Stimulated activated naive B cell treated with anti-CD40 and anti-IgM and Interleukin-4, amounts not matched to agents 10 μg/mL and 1 μg/mL and 100 μg/mL, for 72 hours (primary cell): Measurements from ENCODE around the gene GPATCH4.
"Not testable (repeated sequence)": the region's sequence is repeated elsewhere in the genome, so short reads cannot be mapped to it uniquely, and the experiment has no call there.

Source experiments
- ATAC-seq, 2 donors: fragments of 150-1000 bp; cut with Tn5 transposase; replicated peaks; 2 replicates each; pipeline ENCODE4 v1.10.0; 2021; ENCODE audit warnings: moderate library complexity in 1 of 2
- DNase-seq: peaks from one replicate; pipeline ENCODE4 v3.0.0; 2021
- H3K27ac Mint-ChIP-seq: one replicate; pipeline ENCODE4 v1.8.0; 2022; ENCODE audit warnings: mild to moderate bottlenecking, mixed read lengths
- H3K27me3 Mint-ChIP-seq, 2 donors: one replicate each; pipeline ENCODE4 v1.8.0; 2022; ENCODE audit warnings: mixed read lengths in 2 of 2
- H3K36me3 Mint-ChIP-seq, 2 donors: one replicate each; pipeline ENCODE4 v1.8.0; 2022; ENCODE audit warnings: mixed read lengths in 2 of 2, mild to moderate bottlenecking in 1 of 2
- H3K4me1 Mint-ChIP-seq, 2 donors: one replicate each; pipeline ENCODE4 v1.8.0; 2022; ENCODE audit warnings: mixed read lengths in 2 of 2, mild to moderate bottlenecking in 1 of 2
- H3K4me3 Mint-ChIP-seq, 2 donors: one replicate each; pipeline ENCODE4 v1.8.0; 2022; ENCODE audit warnings: mild to moderate bottlenecking in 2 of 2, mixed read lengths in 2 of 2, moderate library complexity in 1 of 2
- H3K9me3 Mint-ChIP-seq, 2 donors: one replicate each; pipeline ENCODE4 v1.8.0; 2022; ENCODE audit warnings: mixed read lengths in 2 of 2, mild to moderate bottlenecking in 1 of 2

The GPATCH4 gene

GRCh38 chr1:156565519-156565918, 35.8 kb downstream of the GPATCH4 start:
- DNase-seq (no peak), ATAC-seq (no peak)
- H3K27me3 Mint-ChIP-seq = peaks cover 0 to under 1% of the 10 kb centered on the region in 2 donors
- no peaks in the 10 kb centered on the region for H3K4me1 Mint-ChIP-seq
- no peaks in the 10 kb centered on the region for H3K36me3 Mint-ChIP-seq
- H3K9me3 Mint-ChIP-seq = no peaks in the 10 kb centered on the region
- no peak overlapping the region for H3K27ac Mint-ChIP-seq
- H3K4me3 Mint-ChIP-seq = no peak overlapping the region

GRCh38 chr1:156560585-156561163, 40.6 kb downstream of the GPATCH4 start:
- no peak for DNase-seq
- H3K4me1 Mint-ChIP-seq = peaks cover 4 to 14% of the 10 kb centered on the region in 2 donors

GRCh38 chr1:156559797-156560385, 41.4 kb downstream of the GPATCH4 start:
- Mint-ChIP-seq H3K27ac (no peak overlapping the region), H3K27me3 (no peaks in the 10 kb centered on the region), H3K4me3 (no peak overlapping the region), H3K4me1 (peaks cover 7 to 20% of the 10 kb centered on the region in 2 donors), H3K36me3 (no peaks in the 10 kb centered on the region), H3K9me3 (no peaks in the 10 kb centered on the region)
- DNase-seq (no peak), ATAC-seq (no peak)

More at GRCh38 chr1:156560585-156561163, 40.6 kb downstream of the GPATCH4 start:
- H3K27me3 Mint-ChIP-seq = no peaks in the 10 kb centered on the region
- no peak overlapping the region for H3K27ac Mint-ChIP-seq
- no peaks in the 10 kb centered on the region for H3K9me3 Mint-ChIP-seq
- ATAC-seq = no peak
- no peak overlapping the region for H3K4me3 Mint-ChIP-seq
- no peaks in the 10 kb centered on the region for H3K36me3 Mint-ChIP-seq

DNA sequence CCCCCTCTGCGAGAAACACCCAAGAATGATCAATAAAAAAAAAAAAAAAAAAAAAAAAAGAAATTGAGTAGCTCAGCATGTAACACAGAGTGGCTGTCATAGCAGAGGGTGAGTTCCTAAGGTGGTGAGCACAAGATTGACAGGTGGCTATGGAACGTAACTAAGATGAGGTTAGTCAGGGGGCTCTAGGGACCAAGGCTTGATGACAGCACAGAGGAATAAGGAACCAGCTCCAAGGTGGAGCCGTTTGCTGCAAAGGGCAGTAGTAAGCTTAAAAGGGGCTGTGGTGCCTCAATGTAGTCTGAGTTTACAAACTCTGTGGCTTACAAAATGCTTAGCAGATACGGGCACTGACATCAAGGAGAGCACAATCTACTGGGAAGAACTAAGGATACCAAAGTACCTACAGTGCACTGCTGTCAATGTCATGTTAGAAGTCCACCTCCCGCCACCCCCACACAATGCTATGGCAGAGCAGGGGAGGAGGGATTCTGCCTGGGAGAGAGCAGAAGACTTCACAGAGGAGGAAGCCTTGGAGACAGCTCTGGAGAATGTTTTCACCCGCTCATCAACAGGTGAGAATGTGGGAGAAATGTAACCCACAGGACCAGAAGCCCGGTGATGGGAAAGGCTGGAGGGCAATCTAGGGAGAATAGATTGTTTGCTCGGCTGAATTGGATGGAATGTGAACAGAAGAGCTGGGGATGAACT, 42.0 kb downstream of the GPATCH4 start:
- H3K27ac Mint-ChIP-seq = no peak overlapping the region
- H3K4me3 Mint-ChIP-seq = no peak overlapping the region
- no peak for DNase-seq
- no peaks in the 10 kb centered on the region for H3K36me3 Mint-ChIP-seq
- H3K27me3 Mint-ChIP-seq = no peaks in the 10 kb centered on the region
- ATAC-seq = peak; percentile 91 to 98
- H3K4me1 Mint-ChIP-seq = peaks cover 10 to 27% of the 10 kb centered on the region in 2 donors
- no peaks in the 10 kb centered on the region for H3K9me3 Mint-ChIP-seq

GRCh38 chr1:156556354-156556753, 44.9 kb downstream of the GPATCH4 start:
- Mint-ChIP-seq H3K4me3 (no peak overlapping the region), H3K4me1 (peaks cover 33 to 56% of the 10 kb centered on the region in 2 donors), H3K27me3 (no peaks in the 10 kb centered on the region), H3K36me3 (no peaks in the 10 kb centered on the region), H3K9me3 (no peaks in the 10 kb centered on the region), H3K27ac (no peak overlapping the region)
- ATAC-seq (no peak), DNase-seq (no peak)

- peaks cover 38 to 62% of the 10 kb centered on the region in 2 donors for H3K4me1 Mint-ChIP-seq
- no peaks in the 10 kb centered on the region for H3K36me3 Mint-ChIP-seq
- no peaks in the 10 kb centered on the region for H3K27me3 Mint-ChIP-seq
- H3K9me3 Mint-ChIP-seq = no peaks in the 10 kb centered on the region
- peak overlapping the region; percentile 62 for H3K27ac Mint-ChIP-seq
- DNase-seq (no peak), ATAC-seq (no peak)
- H3K4me3 Mint-ChIP-seq = no peak overlapping the region
Measured at GRCh38 chr1:156555715-156556114, 45.6 kb downstream of the GPATCH4 start.

GRCh38 chr1:156554971-156555370, 46.3 kb downstream of the GPATCH4 start:
- no peaks in the 10 kb centered on the region for H3K27me3 Mint-ChIP-seq
- DNase-seq (no peak), ATAC-seq (peak in 1 of 2 donors; percentile 53)
- H3K4me3 Mint-ChIP-seq = no peak overlapping the region
- peaks cover 41 to 67% of the 10 kb centered on the region in 2 donors for H3K4me1 Mint-ChIP-seq
- H3K9me3 Mint-ChIP-seq = no peaks in the 10 kb centered on the region
- no peaks in the 10 kb centered on the region for H3K36me3 Mint-ChIP-seq
- no peak overlapping the region for H3K27ac Mint-ChIP-seq

- peaks cover 37 to 58% of the 10 kb centered on the region in 2 donors for H3K4me1 Mint-ChIP-seq
- H3K4me3 Mint-ChIP-seq = no peak overlapping the region
Measured at GRCh38 chr1:156553860-156554485, 47.3 kb downstream of the GPATCH4 start.

DNA sequence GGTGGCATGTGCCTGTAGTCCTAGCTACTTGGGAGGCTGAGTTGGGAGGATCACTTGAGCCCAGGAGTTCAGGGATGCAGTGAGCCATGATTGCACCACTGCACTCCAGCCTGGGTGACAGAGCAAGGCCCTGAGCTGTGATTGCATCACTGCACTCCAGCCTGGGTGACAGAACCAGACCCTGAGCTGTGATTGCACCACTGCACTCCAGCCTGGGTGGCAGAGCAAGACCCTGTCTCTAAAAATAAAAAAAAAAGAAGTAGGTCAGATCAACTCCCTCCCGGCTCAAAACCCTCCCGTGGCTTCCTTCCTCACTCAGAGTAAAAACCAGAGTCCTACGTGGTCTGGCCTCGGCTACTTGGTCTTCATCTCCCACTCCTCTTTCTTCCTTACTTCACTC, 48.3 kb downstream of the GPATCH4 start:
- Mint-ChIP-seq H3K27ac (peak overlapping the region; percentile 14), H3K4me1 (peaks cover 37 to 58% of the 10 kb centered on the region in 2 donors), H3K4me3 (peak overlapping the region; percentile 1 to 19)
- not testable (repeated sequence) for H3K36me3 Mint-ChIP-seq, H3K27me3 Mint-ChIP-seq, H3K9me3 Mint-ChIP-seq
- ATAC-seq (peak; percentile 59 to 60), DNase-seq (peak; percentile 11)

More at GRCh38 chr1:156553860-156554485, 47.3 kb downstream of the GPATCH4 start:
- H3K27ac Mint-ChIP-seq = peak overlapping the region; percentile 65
- H3K36me3 Mint-ChIP-seq = no peaks in the 10 kb centered on the region
- DNase-seq = no peak
- ATAC-seq = no peak
- no peaks in the 10 kb centered on the region for H3K9me3 Mint-ChIP-seq
- H3K27me3 Mint-ChIP-seq = no peaks in the 10 kb centered on the region

GRCh38 chr1:156552518-156552917, 48.8 kb downstream of the GPATCH4 start:
- Mint-ChIP-seq H3K27me3 (no peaks in the 10 kb centered on the region), H3K4me1 (peaks cover 37 to 58% of the 10 kb centered on the region in 2 donors), H3K4me3 (peak overlapping the region in 1 of 2 donors; percentile 2), H3K36me3 (no peaks in the 10 kb centered on the region), H3K9me3 (no peaks in the 10 kb centered on the region), H3K27ac (no peak overlapping the region)
- no peak for DNase-seq
- no peak for ATAC-seq

DNA sequence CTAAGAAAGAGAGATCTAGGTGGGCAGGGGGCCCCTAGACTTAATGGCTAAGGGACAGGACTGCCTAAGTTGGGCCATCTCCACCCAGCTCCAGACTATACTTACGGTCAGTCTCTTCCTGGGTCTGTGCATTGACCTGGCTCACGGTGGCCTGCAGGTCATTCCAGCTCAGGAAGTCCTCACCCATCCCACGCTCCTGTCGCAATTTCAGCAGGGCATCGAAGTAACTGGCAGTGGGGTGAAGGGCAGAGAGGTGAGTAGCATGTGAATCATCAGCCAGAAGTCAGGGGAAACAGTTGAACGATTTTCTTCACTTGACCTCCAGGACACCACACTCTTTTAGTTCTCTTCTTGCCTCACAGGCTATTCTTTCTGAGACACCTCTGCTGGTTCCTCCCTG, 49.4 kb downstream of the GPATCH4 start:
- ATAC-seq (peak; percentile 19 to 46), DNase-seq (no peak)
- peak overlapping the region; percentile 54 for H3K27ac Mint-ChIP-seq
- no peaks in the 10 kb centered on the region for H3K36me3 Mint-ChIP-seq
- peaks cover 39 to 58% of the 10 kb centered on the region in 2 donors for H3K4me1 Mint-ChIP-seq
- peak overlapping the region in 1 of 2 donors; percentile 2 for H3K4me3 Mint-ChIP-seq
- no peaks in the 10 kb centered on the region for H3K9me3 Mint-ChIP-seq
- no peaks in the 10 kb centered on the region for H3K27me3 Mint-ChIP-seq

DNA sequence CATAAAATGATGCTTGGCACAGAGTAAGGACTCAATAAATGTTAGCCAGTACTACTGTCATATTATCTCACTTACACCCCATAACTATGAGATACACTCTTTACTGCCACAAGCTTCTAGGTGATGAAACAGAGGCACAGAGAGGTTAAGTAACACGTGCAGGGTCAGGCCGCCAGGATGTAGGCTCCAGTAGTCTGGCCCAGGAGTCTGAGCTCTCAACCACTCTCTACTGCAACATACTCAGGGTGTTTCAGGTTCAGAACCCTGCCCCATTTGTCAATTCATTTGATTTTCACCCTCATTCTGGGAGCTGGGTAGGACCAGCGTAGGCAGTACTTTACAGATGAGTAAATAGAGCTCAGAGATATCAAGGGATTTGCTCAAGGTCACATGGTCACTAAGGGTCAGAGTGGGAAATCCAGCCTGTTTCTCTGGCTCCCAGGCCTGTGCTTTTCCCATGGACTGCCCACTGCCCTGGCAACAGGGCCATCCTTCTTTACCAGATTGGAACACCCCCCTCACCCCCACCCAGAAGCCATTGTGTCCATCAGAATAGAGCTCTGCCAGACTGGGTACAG, 50.1 kb downstream of the GPATCH4 start:
- DNase-seq = no peak
- H3K36me3 Mint-ChIP-seq = peaks cover 0 to 1% of the 10 kb centered on the region in 2 donors
- peak; percentile 60 to 68 for ATAC-seq
- H3K9me3 Mint-ChIP-seq = no peaks in the 10 kb centered on the region
- no peak overlapping the region for H3K4me3 Mint-ChIP-seq
- no peaks in the 10 kb centered on the region for H3K27me3 Mint-ChIP-seq
- peak overlapping the region; percentile 54 for H3K27ac Mint-ChIP-seq
- peaks cover 39 to 58% of the 10 kb centered on the region in 2 donors for H3K4me1 Mint-ChIP-seq

- H3K4me1 Mint-ChIP-seq = peaks cover 39 to 51% of the 10 kb centered on the region in 2 donors
- H3K9me3 Mint-ChIP-seq = no peaks in the 10 kb centered on the region
- DNase-seq (no peak), ATAC-seq (no peak)
- H3K36me3 Mint-ChIP-seq = peaks cover 0 to 1% of the 10 kb centered on the region in 2 donors
- no peak overlapping the region for H3K4me3 Mint-ChIP-seq
- H3K27me3 Mint-ChIP-seq = no peaks in the 10 kb centered on the region
- no peak overlapping the region for H3K27ac Mint-ChIP-seq
Measured at GRCh38 chr1:156550346-156550745, 50.9 kb downstream of the GPATCH4 start.

DNA sequence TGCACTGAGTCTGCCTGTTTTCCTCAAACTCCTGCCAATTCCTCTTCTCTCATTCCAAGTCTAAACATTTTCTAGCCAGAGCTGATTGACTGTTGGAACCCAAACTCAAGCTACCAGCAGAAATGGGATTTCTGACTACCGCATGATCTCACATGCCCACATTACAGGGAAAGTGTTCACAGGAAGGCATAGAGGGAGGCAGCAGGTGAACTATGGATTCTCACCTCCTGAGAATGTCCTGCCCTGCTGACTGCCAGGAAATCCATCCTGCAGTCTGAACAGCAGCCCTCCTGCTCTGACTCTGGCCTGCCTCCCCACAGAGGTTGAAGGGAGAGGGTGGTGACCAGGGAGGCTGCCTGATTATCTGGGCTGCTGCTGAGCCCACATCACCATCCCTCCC, 51.4 kb downstream of the GPATCH4 start:
- peaks cover 37 to 47% of the 10 kb centered on the region in 2 donors for H3K4me1 Mint-ChIP-seq
- H3K4me3 Mint-ChIP-seq = no peak overlapping the region
- no peaks in the 10 kb centered on the region for H3K27me3 Mint-ChIP-seq
- no peak for DNase-seq
- no peaks in the 10 kb centered on the region for H3K9me3 Mint-ChIP-seq
- no peak overlapping the region for H3K27ac Mint-ChIP-seq
- no peak for ATAC-seq
- H3K36me3 Mint-ChIP-seq = peaks cover 0 to 1% of the 10 kb centered on the region in 2 donors
